Jurkat, Clone E6-1 (cell line): ENCODE data around the gene UGT2B28. TPM values are rescaled to one million over a fixed set of nuclear protein-coding genes. Genes with fewer than 3 reads are reported as not detected.
"Not testable (repeated sequence)": the region's sequence is repeated elsewhere in the genome, so short reads cannot be mapped to it uniquely, and the experiment has no call there.

Experiments used
- DNase-seq: peaks from one replicate; pipeline ENCODE4 v3.0.0-alpha.2; 2011; ENCODE audit warnings: low read depth, low spot score
- H3K4me3 ChIP-seq: 2 replicates; pipeline ENCODE4 v1.5.1; 2011; ENCODE audit warnings: mild to moderate bottlenecking, low read length, control low read depth, moderate library complexity
- polyA plus RNA-seq: library from polyadenylated mRNA; unstranded; fragments of >200 nt; gene quantifications from one replicate; pipeline ENCODE4 v1.2.1, GENCODE V29; 2012; ENCODE audit warnings: missing spikeins; ENCODE audit not compliant: insufficient read length, insufficient read depth

The UGT2B28 gene
- polyA plus RNA-seq, result not detected

- DNase-seq, H3K4me3 ChIP-seq: not testable (repeated sequence)
Observed at GRCh38 chr4:69280081-69280480, at the start of gene UGT2B28. Gene UGT2B28 (plus strand): TSS chr4:69280475. CDS start chr4:69280501, 26 bp downstream.

DNA sequence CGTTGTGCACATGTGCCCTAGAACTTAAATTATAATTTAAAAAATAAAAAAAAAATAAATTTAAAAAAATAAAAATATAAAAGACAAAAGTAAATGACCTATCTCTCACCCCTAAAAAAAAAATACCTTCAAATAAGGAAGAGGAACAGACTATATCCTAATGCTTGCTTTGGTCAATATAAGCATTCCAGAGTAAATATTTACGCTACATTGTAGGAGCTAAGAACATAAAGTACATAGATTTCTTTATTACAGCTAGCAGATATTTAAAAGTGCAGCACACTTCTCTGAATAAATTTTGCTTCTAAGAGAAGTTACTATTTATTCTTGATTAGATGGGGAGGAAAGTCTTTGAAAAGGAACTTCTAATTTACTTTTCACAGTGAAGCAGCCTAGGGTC, 41.2 kb upstream of the UGT2B28 start:
- H3K4me3 ChIP-seq, result no peak overlapping the region
- DNase-seq, result no peak

DNA sequence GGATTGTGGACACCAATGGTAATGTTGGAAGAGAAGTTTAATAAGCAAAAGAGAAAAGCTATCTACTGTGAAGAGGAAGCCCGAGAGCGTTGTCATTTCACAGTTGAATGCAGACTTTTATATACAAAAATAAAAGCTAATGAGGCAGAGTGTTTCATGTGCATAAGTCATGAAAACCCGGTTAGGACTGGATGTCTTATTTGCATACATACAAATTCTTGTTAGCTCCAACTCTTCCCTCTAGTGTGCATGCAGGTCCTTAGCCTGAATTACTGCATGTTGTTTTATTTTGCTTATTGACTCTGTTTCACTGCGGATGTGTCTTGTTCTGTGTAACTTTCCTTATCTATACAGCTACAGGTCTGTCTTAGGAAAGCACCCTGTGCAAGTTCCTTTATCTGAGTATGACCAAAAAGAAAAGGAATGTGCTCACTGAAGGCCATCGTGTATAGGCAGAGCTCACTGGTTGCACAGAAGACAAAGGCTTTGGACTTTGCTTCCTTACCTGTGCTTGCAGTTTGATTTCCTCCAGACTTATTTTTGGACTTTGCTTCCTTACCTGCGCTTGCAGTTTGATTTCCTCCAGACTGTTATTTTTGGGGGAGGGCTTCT, 40.6 kb upstream of the UGT2B28 start:
- H3K4me3 ChIP-seq, result no peak overlapping the region
- no peak for DNase-seq

GRCh38 chr4:69240787-69241186, 39.5 kb upstream of the UGT2B28 start:
- not testable (repeated sequence) for H3K4me3 ChIP-seq, DNase-seq

GRCh38 chr4:69241746-69242145, 38.5 kb upstream of the UGT2B28 start:
- not testable (repeated sequence) for DNase-seq, H3K4me3 ChIP-seq

GRCh38 chr4:69242562-69243240, 37.6 kb upstream of the UGT2B28 start:
- not testable (repeated sequence) for H3K4me3 ChIP-seq, DNase-seq

- H3K4me3 ChIP-seq, DNase-seq: not testable (repeated sequence)
Observed at GRCh38 chr4:69250884-69251283, 29.4 kb upstream of the UGT2B28 start.

- DNase-seq, H3K4me3 ChIP-seq: not testable (repeated sequence)
Observed at GRCh38 chr4:69253147-69253772, 27.0 kb upstream of the UGT2B28 start.

- not testable (repeated sequence) for DNase-seq, H3K4me3 ChIP-seq
Observed at GRCh38 chr4:69268612-69269011, 11.7 kb upstream of the UGT2B28 start.

DNA sequence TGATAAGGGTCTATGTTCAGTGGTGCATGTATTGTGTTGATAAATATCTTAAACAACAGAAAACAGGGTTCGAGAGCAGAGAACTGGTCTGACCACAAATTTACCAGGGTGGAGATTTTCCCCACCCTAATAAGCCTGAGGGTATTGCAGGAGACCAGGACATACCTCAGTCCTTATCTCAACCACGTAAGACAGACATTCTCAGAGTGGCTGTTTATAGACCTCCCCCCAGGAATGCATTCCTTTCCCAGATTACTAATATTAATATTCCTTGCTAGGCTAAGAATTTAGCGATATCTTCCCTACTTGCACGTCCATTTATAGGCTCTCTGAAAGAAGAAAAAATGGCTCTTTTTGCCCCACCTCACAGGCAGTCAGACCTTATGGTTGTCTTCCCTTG, 16.1 kb downstream of the UGT2B28 start:
- not testable (repeated sequence) for H3K4me3 ChIP-seq, DNase-seq

DNA sequence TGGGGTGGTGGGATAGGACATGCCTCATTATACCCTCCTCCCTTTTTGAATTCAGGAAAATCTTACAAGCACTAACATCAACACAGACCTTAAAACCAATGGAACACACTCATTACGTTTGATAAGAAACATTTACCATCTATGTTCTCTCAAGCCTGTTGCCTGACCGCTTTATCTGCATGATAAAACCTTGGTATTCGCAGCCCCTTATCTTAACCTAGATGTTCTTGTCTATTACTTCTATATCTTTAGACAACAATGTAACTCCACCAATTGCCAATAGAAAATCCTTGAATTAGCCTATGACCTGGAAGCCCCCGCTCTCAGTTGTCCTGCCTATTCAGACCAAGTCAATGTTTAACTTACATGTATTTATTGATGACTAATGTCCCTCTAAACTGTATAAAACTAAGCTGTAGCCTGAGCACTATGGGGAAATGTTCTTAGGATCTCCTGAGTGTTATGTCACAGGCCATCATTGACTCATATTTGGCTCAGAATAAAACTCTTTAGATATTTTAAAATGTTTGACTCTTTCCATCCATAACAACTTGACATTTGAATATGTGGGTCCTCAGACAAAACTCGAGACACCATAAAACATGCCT, 28.3 kb downstream of the UGT2B28 start:
- DNase-seq, H3K4me3 ChIP-seq: not testable (repeated sequence)

- DNase-seq, H3K4me3 ChIP-seq: not testable (repeated sequence)
Observed at GRCh38 chr4:69309549-69310076, 29.3 kb downstream of the UGT2B28 start.

- H3K4me3 ChIP-seq, DNase-seq: not testable (repeated sequence)
Observed at GRCh38 chr4:69310262-69310661, 30.0 kb downstream of the UGT2B28 start.

GRCh38 chr4:69317669-69318298, 37.5 kb downstream of the UGT2B28 start:
- not testable (repeated sequence) for H3K4me3 ChIP-seq
- peak; percentile 6 for DNase-seq

- DNase-seq, result no peak
- H3K4me3 ChIP-seq, result no peak overlapping the region
Observed at GRCh38 chr4:69321153-69321729, 41.0 kb downstream of the UGT2B28 start.

DNA sequence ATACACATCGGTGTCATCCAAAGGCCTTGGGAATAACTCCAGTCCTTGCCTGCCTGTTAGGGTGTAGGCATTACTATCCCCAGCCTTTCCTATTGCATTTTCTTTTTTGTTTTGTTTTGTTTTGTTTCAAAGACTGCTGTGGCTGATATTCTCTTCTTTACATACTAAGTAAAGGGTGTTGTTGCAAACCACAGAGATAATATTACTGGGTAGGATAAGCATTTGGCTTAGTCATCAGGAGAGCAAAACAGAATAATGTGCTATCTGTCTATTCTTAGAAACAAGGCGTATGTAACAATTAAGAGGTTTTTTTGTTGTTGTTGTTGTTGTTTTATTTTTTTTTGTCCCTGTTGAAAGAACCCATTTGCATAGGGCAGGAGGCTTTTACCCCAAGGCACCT, 41.8 kb downstream of the UGT2B28 start:
- DNase-seq, result no peak
- H3K4me3 ChIP-seq, result no peak overlapping the region

DNA sequence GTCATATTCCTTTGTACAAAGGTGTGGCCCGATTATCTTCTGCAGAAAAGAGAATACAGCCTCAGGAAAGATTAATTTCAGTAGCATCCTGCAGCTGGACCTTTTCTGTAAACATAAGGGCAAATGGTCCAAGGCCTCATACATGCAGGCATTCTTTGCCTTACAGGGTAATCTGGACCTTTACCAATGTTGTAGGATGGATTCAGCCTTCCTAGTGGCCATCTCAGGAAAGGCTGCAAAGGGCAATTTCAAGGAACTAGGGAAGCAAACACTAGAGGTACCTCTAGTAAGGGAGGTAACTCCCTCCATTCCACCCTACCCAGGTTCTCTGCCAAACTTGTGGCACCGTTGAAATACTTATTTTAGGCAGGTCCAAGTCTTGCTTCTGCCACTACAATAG, 43.0 kb downstream of the UGT2B28 start:
- DNase-seq, result no peak

GRCh38 chr4:69330345-69331047, 50.2 kb downstream of the UGT2B28 start:
- no peak overlapping the region for H3K4me3 ChIP-seq
- no peak for DNase-seq

More for the DNA sequence above, 43.0 kb downstream of the UGT2B28 start:
- H3K4me3 ChIP-seq, result no peak overlapping the region
